SK-N-SH treated with all-trans-retinoic acid at 6 μM for 48 hours (cell line): ENCODE results near the gene FRMD4A.

Experiments
- ATAC-seq: fragments of 200-7000 bp; cut with Tn5 transposase; 3 replicates; pipeline ENCODE4 v1.9.1; 2020; ENCODE audit warnings: mild to moderate bottlenecking, moderate library complexity
- BACH2 ChIP-seq: fragments of 250-450 bp; sonication (Bioruptor Pico); IDR thresholded peaks from 2 replicates; pipeline ENCODE4 v1.9.0; 2021; ENCODE audit warnings: mild to moderate bottlenecking, borderline replicate concordance
- ESRRG ChIP-seq: fragments of 250-450 bp; sonication (Bioruptor Pico); IDR thresholded peaks from 2 replicates; pipeline ENCODE4 v1.6.1; 2021; ENCODE audit warnings: mild to moderate bottlenecking
- GLIS3 ChIP-seq: fragments of 250-450 bp; sonication (Bioruptor Pico); IDR thresholded peaks from 2 replicates; pipeline ENCODE4 v1.5.0; 2020; ENCODE audit warnings: mild to moderate bottlenecking, moderate library complexity
- ISL1 ChIP-seq: fragments of 250-450 bp; sonication (Bioruptor Pico); IDR thresholded peaks from 2 replicates; pipeline ENCODE4 v2.1.2; 2022; ENCODE audit warnings: mild to moderate bottlenecking, moderate library complexity
- OSR1 ChIP-seq: fragments of 250-450 bp; sonication (Bioruptor Pico); IDR thresholded peaks from 2 replicates; pipeline ENCODE4 v1.8.0; 2022; ENCODE audit warnings: moderate library complexity, mild to moderate bottlenecking, inconsistent platforms
- PPARA ChIP-seq: fragments of 250-450 bp; sonication (Bioruptor Pico); IDR thresholded peaks from 2 replicates; pipeline ENCODE4 v1.5.0; 2020; ENCODE audit warnings: mild to moderate bottlenecking, borderline replicate concordance
- TCF4 ChIP-seq: fragments of 250-450 bp; sonication (Bioruptor Pico); IDR thresholded peaks from 2 replicates; pipeline ENCODE4 v1.8.0; 2021; ENCODE audit warnings: mild to moderate bottlenecking, moderate library complexity, borderline replicate concordance
- TOX ChIP-seq: fragments of 250-450 bp; sonication (Bioruptor Pico); IDR thresholded peaks from 2 replicates; pipeline ENCODE4 v1.8.0; 2021; ENCODE audit warnings: mild to moderate bottlenecking, moderate library complexity, borderline replicate concordance
- TSHZ2 ChIP-seq: fragments of 250-450 bp; sonication (Bioruptor Pico); IDR thresholded peaks from 2 replicates; pipeline ENCODE4 v1.5.0; 2020; ENCODE audit warnings: mild to moderate bottlenecking, moderate library complexity
- ZC3H10 ChIP-seq: fragments of 250-450 bp; sonication (Bioruptor Pico); IDR thresholded peaks from 2 replicates; pipeline ENCODE4 v1.5.1; 2021; ENCODE audit warnings: mild to moderate bottlenecking, moderate library complexity
- ZFP30 ChIP-seq: fragments of 450-650 bp; formaldehyde crosslinking; IDR thresholded peaks from 2 replicates; pipeline ENCODE4 v1.5.0; 2022; ENCODE audit warnings: mild to moderate bottlenecking, moderate library complexity
- ZNF565 ChIP-seq: fragments of 450-650 bp; formaldehyde crosslinking; conservative IDR thresholded peaks from 2 replicates; pipeline ENCODE4 v1.5.0; 2020; ENCODE audit warnings: low read depth, mild to moderate bottlenecking, moderate library complexity
- ZNF8 ChIP-seq: fragments of 450-650 bp; formaldehyde crosslinking; IDR thresholded peaks from 2 replicates; pipeline ENCODE4 v1.5.0; 2020; ENCODE audit warnings: mild to moderate bottlenecking, moderate library complexity
- TF ChIP-seq, protein P1 (sequence below): fragments of 250-450 bp; sonication (Bioruptor Pico); IDR thresholded peaks from 2 replicates; pipeline ENCODE4 v1.8.0; 2020; ENCODE audit warnings: mild to moderate bottlenecking, moderate library complexity, borderline replicate concordance
- TF ChIP-seq, protein P2 (sequence below): fragments of 250-450 bp; sonication (Bioruptor Pico); IDR thresholded peaks from 2 replicates; pipeline ENCODE4 v1.5.1; 2021; ENCODE audit warnings: mild to moderate bottlenecking, moderate library complexity
- TF ChIP-seq, protein P3 (sequence below): fragments of 250-450 bp; sonication (Bioruptor Pico); IDR thresholded peaks from 2 replicates; pipeline ENCODE4 v1.8.0; 2021; ENCODE audit warnings: low read depth, mild to moderate bottlenecking, moderate library complexity, borderline replicate concordance

The FRMD4A gene

GRCh38 chr10:13707156-13707881 is 623.4 kb downstream of the FRMD4A start (continued):
- TF ChIP-seq TSHZ2 (CRISPR knock-in tag) (no peak), ISL1 (CRISPR knock-in tag) (no peak)

DNA sequence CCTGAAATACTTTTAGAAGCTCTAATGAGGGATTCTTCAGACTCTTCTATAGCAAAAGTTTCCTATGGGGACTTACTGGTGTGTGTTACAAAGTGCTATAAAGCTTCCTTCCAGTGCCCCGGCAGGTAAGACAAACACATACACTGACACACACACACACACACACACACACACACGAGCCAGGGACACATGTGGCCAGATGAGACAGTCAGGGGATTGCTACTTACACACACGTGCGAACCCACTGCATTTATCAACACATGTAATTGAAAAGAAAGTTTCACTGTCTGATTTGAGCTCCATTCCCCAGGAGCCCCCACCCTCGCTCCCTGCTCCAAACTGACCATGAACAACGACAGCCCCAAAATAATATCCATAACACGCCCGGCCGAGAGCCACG is 624.1 kb downstream of the FRMD4A start:
- no peak for TF ChIP-seq GLIS3 (CRISPR knock-in tag)
- TF ChIP-seq ZC3H10 (CRISPR knock-in tag), result no peak
- no peak for TF ChIP-seq ISL1 (CRISPR knock-in tag)
- no peak for TF ChIP-seq ZNF8
- TF ChIP-seq, protein P1, sequence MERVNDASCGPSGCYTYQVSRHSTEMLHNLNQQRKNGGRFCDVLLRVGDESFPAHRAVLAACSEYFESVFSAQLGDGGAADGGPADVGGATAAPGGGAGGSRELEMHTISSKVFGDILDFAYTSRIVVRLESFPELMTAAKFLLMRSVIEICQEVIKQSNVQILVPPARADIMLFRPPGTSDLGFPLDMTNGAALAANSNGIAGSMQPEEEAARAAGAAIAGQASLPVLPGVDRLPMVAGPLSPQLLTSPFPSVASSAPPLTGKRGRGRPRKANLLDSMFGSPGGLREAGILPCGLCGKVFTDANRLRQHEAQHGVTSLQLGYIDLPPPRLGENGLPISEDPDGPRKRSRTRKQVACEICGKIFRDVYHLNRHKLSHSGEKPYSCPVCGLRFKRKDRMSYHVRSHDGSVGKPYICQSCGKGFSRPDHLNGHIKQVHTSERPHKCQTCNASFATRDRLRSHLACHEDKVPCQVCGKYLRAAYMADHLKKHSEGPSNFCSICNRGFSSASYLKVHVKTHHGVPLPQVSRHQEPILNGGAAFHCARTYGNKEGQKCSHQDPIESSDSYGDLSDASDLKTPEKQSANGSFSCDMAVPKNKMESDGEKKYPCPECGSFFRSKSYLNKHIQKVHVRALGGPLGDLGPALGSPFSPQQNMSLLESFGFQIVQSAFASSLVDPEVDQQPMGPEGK (CRISPR knock-in tag), result no peak
- no peak for TF ChIP-seq PPARA (CRISPR knock-in tag)
- no peak for TF ChIP-seq OSR1 (CRISPR knock-in tag)
- ATAC-seq, result no peak

DNA sequence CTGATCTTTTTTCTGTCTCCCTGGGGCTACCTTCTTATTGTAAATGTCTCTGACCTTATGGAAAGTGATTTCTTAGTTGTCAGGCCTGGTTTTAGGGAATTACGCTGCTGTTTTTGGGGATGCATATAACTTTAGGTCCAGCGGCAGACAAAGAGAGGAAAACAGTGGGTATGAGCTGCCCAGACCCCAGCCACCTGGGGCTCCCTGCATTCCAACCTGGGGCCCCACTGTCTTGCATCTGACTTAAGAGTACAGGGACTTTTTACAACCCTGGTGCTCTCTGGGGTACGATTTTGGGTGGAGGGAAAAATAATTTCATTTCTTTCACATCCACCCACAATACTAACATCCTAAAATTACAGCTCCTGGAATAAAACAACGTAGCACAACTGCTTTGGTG is 624.5 kb downstream of the FRMD4A start:
- ATAC-seq, result no peak

More for the DNA sequence above, 624.5 kb downstream of the FRMD4A start:
- no peak for TF ChIP-seq TOX (CRISPR knock-in tag)
- no peak for TF ChIP-seq BACH2 (CRISPR knock-in tag)
- TF ChIP-seq ZNF565 (CRISPR knock-in tag), result no peak
- TF ChIP-seq ZC3H10 (CRISPR knock-in tag), result no peak
- TF ChIP-seq, protein P2, sequence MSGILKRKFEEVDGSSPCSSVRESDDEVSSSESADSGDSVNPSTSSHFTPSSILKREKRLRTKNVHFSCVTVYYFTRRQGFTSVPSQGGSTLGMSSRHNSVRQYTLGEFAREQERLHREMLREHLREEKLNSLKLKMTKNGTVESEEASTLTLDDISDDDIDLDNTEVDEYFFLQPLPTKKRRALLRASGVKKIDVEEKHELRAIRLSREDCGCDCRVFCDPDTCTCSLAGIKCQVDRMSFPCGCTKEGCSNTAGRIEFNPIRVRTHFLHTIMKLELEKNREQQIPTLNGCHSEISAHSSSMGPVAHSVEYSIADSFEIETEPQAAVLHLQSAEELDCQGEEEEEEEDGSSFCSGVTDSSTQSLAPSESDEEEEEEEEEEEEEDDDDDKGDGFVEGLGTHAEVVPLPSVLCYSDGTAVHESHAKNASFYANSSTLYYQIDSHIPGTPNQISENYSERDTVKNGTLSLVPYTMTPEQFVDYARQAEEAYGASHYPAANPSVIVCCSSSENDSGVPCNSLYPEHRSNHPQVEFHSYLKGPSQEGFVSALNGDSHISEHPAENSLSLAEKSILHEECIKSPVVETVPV, result no peak
- no peak for TF ChIP-seq GLIS3 (CRISPR knock-in tag)
- TF ChIP-seq, protein P3, sequence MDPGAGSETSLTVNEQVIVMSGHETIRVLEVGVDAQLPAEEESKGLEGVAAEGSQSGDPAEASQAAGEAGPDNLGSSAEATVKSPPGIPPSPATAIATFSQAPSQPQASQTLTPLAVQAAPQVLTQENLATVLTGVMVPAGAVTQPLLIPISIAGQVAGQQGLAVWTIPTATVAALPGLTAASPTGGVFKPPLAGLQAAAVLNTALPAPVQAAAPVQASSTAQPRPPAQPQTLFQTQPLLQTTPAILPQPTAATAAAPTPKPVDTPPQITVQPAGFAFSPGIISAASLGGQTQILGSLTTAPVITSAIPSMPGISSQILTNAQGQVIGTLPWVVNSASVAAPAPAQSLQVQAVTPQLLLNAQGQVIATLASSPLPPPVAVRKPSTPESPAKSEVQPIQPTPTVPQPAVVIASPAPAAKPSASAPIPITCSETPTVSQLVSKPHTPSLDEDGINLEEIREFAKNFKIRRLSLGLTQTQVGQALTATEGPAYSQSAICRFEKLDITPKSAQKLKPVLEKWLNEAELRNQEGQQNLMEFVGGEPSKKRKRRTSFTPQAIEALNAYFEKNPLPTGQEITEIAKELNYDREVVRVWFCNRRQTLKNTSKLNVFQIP, result no peak
- TF ChIP-seq TCF4 (CRISPR knock-in tag), result no peak
- TF ChIP-seq OSR1 (CRISPR knock-in tag), result no peak
- TF ChIP-seq ZNF8, result no peak
- TF ChIP-seq ESRRG (CRISPR knock-in tag), result no peak
- no peak for TF ChIP-seq ISL1 (CRISPR knock-in tag)
- TF ChIP-seq TSHZ2 (CRISPR knock-in tag), result no peak
- TF ChIP-seq ZFP30, result no peak
- no peak for TF ChIP-seq PPARA (CRISPR knock-in tag)
- TF ChIP-seq, all 23 proteins: peak for 0
